Ureter (tissue), 1 donor: ENCODE results near the gene XPNPEP2. TPM values are rescaled to one million over a fixed set of nuclear protein-coding genes. Genes with fewer than 3 reads are reported as not detected.

Experiments used
- DNase-seq: peaks from one replicate; pipeline ENCODE4 v3.0.0-alpha.2; 2020; ENCODE audit warnings: low spot score
- total RNA-seq: library from RNA; stranded (reverse); gene quantifications from one replicate; pipeline ENCODE4 v1.2.4, GENCODE V29; 2023
- donor health status: DM: yes; HTN: yes; CAD: no.

Gene XPNPEP2
- total RNA-seq, 1 donor from 2014 or later: 6.0 TPM

DNA sequence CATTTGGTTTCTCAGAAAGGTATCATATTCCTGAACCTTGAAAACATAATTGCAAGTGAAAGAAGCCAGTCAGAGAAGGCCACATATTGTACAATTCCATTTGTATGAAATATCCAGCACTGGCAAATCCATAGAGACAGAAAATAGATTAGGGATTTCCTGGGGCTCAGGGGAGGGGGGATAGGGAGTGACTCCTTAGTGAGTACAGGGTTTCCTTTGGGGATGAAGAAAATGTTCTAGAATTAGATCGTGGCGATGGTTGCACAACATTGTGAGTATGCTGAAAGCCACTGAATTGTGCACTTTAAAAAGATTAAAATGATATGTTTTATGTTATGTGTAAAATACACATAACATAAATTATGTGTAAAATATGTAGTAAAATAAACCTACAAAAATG lies 10.3 kb downstream of the XPNPEP2 start:
- DNase-seq: no peak

DNA sequence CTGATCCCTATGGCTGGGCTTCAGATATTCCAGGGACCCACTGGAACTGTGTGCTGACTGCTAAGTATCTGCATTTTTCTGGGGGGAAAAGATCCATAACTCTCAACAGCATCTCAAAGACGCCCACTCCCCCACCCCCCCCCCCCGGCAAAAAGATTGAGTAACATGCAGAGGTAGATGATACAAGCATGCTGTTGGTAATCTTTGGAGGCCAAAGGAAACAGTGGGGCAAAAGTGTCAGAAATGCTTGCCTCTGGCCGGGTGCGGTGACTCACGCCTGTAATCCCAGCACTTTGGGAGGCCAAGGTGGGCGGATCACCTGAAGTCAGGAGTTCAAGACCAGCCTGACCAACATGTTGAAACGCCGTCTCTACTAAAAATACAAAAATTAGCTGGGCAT lies 12.2 kb downstream of the XPNPEP2 start:
- no peak for DNase-seq

- no peak for DNase-seq
Measured at GRCh38 chrX:129754056-129755024, 15.6 kb downstream of the XPNPEP2 start.

- no peak for DNase-seq
Measured at GRCh38 chrX:129755779-129756650, 17.2 kb downstream of the XPNPEP2 start.

GRCh38 chrX:129759576-129760061 lies 20.8 kb downstream of the XPNPEP2 start:
- no peak for DNase-seq

DNA sequence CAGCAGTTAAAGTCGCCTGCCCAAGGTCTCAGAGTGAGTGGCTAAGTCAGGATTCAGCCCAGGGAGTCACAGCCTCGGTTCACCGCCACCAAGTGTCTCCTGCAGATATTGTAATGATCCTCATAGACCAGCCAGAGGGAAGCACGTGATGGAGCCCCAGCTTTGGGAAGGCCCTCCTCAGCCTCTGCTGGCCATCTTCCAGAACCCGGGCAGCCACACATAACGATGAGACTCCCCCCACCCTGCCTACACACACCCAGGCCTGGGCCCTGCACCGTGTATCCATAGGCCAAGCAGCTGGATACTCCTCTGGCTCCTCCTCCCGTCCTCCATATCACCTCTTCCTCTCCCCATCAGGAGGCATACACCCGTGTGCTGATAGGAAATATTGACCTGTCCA lies 21.4 kb downstream of the XPNPEP2 start:
- DNase-seq: no peak

- no peak for DNase-seq
Measured at GRCh38 chrX:129760981-129761380, 22.2 kb downstream of the XPNPEP2 start.

GRCh38 chrX:129761596-129761995 lies 22.8 kb downstream of the XPNPEP2 start:
- DNase-seq: no peak

DNA sequence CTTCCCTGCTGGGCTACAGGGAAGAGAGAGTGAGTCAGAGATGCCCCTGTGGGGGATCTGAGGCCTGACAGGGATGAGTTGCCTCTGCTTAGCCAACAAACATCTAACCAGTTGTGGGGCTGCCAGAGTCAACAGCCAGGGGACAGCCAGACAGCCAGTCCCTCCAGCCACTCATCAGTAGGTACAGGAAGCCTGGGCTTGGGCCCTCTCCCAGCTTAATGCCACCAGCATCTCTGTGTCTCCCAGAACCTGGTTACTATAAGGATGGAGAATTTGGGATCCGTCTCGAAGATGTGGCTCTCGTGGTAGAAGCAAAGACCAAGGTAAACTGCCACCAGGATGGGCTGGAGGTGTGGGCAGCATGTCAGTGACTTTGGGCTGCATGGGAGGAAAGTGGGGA lies 23.7 kb downstream of the XPNPEP2 start:
- no peak for DNase-seq

- no peak for DNase-seq
Measured at GRCh38 chrX:129763666-129764065, 24.9 kb downstream of the XPNPEP2 start.

DNA sequence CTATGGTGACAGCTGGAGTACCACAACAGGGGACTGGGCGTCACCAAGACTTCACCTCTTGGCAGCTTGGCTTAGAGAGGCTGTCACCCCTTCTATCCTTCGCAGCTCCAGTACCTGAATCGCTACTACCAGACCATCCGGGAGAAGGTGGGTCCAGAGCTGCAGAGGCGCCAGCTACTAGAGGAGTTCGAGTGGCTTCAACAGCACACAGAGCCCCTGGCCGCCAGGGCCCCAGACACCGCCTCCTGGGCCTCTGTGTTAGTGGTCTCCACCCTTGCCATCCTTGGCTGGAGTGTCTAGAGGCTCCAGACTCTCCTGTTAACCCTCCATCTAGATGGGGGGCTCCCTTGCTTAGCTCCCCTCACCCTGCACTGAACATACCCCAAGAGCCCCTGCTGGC lies 29.4 kb downstream of the XPNPEP2 start:
- DNase-seq: no peak

DNA sequence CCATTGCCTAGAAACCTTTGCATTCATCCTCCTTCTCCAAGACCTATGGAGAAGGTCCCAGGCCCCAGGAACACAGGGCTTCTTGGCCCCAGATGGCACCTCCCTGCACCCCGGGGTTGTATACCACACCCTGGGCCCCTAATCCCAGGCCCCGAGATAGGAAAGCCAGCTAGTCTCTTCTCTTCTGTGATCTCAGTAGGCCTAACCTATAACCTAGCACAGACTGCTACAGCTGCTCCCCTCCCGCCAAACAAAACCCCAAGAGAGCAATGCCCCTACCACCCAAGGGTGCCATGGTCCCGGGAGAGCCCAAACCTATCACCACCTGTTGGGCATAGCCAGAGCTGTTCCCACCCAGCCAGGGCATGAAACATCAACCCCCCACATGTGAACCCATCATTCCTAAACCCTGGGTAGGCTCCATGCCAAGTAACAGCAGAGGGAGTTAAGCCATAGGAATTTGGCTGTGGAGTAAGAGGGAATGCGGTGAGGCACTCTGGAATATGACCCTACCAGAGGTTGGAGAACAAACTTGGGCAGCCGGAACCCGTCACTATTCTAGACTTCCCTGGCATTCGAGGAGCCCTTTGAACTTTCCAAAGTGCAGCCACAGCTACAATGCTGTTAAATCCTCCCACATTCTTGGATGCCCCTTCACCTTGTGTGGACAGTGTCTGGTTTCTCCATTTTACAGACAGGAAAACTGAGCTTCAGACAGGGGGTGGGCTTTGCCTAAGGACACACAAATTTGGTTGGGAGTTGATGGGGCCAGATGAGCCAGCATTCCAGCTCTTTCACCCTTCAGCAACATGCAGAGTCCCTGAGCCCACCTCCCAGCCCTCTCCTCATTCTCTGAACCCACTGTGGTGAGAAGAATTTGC lies 30.0 kb downstream of the XPNPEP2 start:
- DNase-seq: no peak

DNA sequence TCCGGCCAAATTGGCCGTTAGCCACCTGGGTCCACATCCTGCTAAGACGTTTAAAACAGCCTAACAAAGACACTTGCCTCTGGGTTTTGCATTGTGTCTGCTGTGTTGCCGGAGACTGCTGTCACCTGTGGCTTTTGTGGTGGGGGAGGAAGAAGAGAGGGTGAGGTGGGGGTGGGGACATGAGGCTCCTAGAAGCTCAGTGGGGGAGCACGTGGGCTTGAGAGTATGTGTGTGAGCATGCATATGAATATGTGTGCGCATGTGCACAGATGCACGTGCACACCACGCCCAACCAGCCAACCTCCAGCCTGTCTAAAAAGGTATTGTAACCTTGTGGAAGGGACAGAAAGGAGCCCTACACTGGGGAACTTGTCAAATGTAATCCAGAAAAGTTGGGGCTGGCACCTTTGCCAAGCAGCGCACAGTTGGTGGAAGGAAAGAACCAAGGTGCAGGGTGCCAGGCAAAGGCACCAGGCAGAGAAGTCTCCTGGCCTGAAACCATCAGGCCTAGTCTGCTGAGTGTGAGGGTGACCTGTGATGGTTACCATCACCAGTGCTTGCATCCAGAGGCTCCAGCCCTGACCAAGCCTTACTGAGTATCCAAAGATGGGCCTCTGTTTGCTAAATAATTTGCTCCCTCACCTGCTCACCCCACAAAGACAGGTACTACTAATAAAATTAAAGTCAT lies 30.8 kb downstream of the XPNPEP2 start:
- no peak for DNase-seq

GRCh38 chrX:129771266-129771995 lies 32.7 kb downstream of the XPNPEP2 start:
- no peak for DNase-seq

DNA sequence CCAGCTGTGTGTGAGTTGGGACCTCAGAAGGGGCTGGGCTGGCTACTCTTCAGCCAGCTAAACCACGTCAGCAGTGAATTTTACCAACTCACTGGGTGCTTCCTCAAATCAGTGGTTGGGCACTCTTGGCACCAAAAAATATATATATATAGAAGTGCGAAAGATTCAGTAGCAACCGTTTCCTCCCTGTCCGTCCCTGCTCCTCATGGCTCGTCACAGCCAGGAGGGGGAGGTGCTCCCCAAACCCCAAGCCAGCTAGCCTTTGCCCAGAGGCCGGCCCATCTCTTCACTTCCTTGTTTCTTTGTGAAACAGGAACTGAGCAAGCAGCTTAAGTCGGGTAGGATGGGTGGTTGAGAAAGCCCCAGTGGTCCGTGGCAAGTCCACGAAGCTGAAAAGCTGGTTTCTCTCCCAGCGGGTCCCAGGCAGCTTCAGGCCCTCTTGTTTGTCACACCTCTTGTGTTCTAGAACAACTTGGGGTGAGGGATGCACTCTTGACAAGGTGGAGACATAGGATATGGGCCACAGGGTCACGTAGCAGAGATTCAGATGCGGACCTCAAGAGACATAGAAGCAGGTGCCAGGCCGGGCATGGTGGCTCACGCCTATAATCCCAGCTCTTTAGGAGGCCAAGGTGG lies 34.1 kb downstream of the XPNPEP2 start:
- DNase-seq: peak; percentile 61

GRCh38 chrX:129773649-129774458 lies 35.1 kb downstream of the XPNPEP2 start:
- DNase-seq: no peak

GRCh38 chrX:129777218-129778030 lies 38.6 kb downstream of the XPNPEP2 start:
- no peak for DNase-seq
